HepG2 (cell line): ENCODE results near the gene TSC22D2. TPM values are rescaled to one million over a fixed set of nuclear protein-coding genes. Genes with fewer than 3 reads are reported as not detected.
A peak's percentile ranks its signal among the peaks of the same experiment; 100 is the strongest.

ENCODE experiments used
- ATAC-seq: fragments of 200-7000 bp; cut with Tn5 transposase; 3 replicates; pipeline ENCODE4 v1.9.1; 2020; ENCODE audit warnings: mild to moderate bottlenecking, moderate library complexity
- BruUV-seq: library from RNA; stranded (reverse); fragments of 400-500 nt; replicated peaks from 2 replicates; lab custom pipeline; 2021; lab: Mats Ljungman, UMichigan
- CTCF ChIA-PET: fragments of 300-600 bp; formaldehyde crosslinking; extraction: SDS; loops from one replicate; lab custom pipeline; 2021; ENCODE audit warnings: low total read pairs, inconsistent platforms, low intra/inter-chr PET ratio; lab: Yijun Ruan, JAX
- POLR2A ChIA-PET: fragments of 350-600 bp; sonication (Branson Sonifier 250); formaldehyde crosslinking; loops from one replicate; lab custom pipeline; 2020; ENCODE audit warnings: antibody characterized with exemption, inconsistent platforms; lab: Yijun Ruan, JAX
- DNase-seq: peaks from one replicate; pipeline ENCODE4 v3.0.0-alpha.2; 2015; ENCODE audit warnings: low spot score
- FAIRE-seq: peaks from 3 replicates; lab custom pipeline; 2011; peaks lifted over from hg19 to GRCh38; lab: Jason Lieb, UNC
- H2AFZ ChIP-seq: one replicate; pipeline ENCODE4 v1.6.1; 2011; ENCODE audit warnings: low read length, inconsistent platforms
- H3K27ac ChIP-seq: fragments of 300-600 bp; 3 replicates; pipeline ENCODE4 v1.8.0; 2011; ENCODE audit warnings: mixed run types, mild to moderate bottlenecking, mixed read lengths, low read length, inconsistent platforms; ENCODE audit not compliant: insufficient read depth; ENCODE audit errors: extremely low read length
- H3K27me3 ChIP-seq, 2 experiments: fragments of 200-600 bp in 1 of 2; 2 replicates in 1 of 2; 3 replicates in 1 of 2; pipeline versions ENCODE4 v1.6.0 to v1.8.0; 2011; ENCODE audit warnings: low read length in 2 of 2, mild to moderate bottlenecking in 2 of 2, moderate library complexity in 2 of 2, inconsistent platforms in 1 of 2; ENCODE audit not compliant: insufficient read depth in 2 of 2, control insufficient read depth in 1 of 2
- H3K36me3 ChIP-seq, 2 experiments: fragments of 200-600 bp in 1 of 2; replicated peaks in 1 of 2; 2 replicates in 1 of 2; 3 replicates in 1 of 2; pipeline versions ENCODE4 v1.5.1 to v1.8.0; 2011; ENCODE audit warnings: low read length in 2 of 2, inconsistent platforms in 1 of 2; ENCODE audit not compliant: insufficient read depth in 2 of 2, control insufficient read depth in 1 of 2
- H3K4me1 ChIP-seq: 2 replicates; pipeline ENCODE4 v1.5.1; 2012; ENCODE audit warnings: low read length, inconsistent platforms; ENCODE audit not compliant: insufficient read depth
- H3K4me2 ChIP-seq: 2 replicates; pipeline ENCODE4 v1.6.0; 2011; ENCODE audit warnings: low read depth, low read length, inconsistent platforms
- H3K4me3 ChIP-seq, 3 experiments: fragments of 200-600 bp in 1 of 3; sonication (generic), shearing (Covaris generic) in 1 of 3; replicated peaks in 1 of 3; 2 replicates each; pipeline ENCODE4 v1.5.1; 2011 to 2016; ENCODE audit warnings: low read length in 3 of 3, inconsistent platforms in 2 of 3, low read depth in 2 of 3, mild to moderate bottlenecking in 2 of 3, control low read depth in 1 of 3, mixed read lengths in 1 of 3; ENCODE audit not compliant: insufficient read depth in 1 of 3
- H3K79me2 ChIP-seq: one replicate; pipeline ENCODE4 v1.6.1; 2011; ENCODE audit warnings: low read length, inconsistent platforms; ENCODE audit not compliant: insufficient read depth
- H3K9ac ChIP-seq: 2 replicates; pipeline ENCODE4 v1.6.0; 2011; ENCODE audit warnings: mild to moderate bottlenecking, low read depth, low read length, inconsistent platforms; ENCODE audit not compliant: insufficient read depth
- H3K9me3 ChIP-seq: 2 replicates; pipeline ENCODE4 v1.5.1; 2012; ENCODE audit warnings: mild to moderate bottlenecking, low read length
- H4K20me1 ChIP-seq: 2 replicates; pipeline ENCODE4 v1.6.0; 2011; ENCODE audit warnings: inconsistent platforms, mild to moderate bottlenecking, low read length, moderate library complexity; ENCODE audit not compliant: insufficient read depth
- ARID3A ChIP-seq: IDR thresholded peaks from 2 replicates; pipeline ENCODE4 v1.6.1; 2012; ENCODE audit warnings: low read depth, low read length, improper control_type of control experiment
- BCL6 ChIP-seq: IDR thresholded peaks from 2 replicates; pipeline ENCODE4 v1.6.1; 2016; ENCODE audit warnings: missing genetic modification reagents, missing compliant biosample characterization
- EP300 ChIP-seq, 3 experiments: sonication (generic) in 1 of 3; formaldehyde crosslinking in 1 of 3; IDR thresholded peaks; 2 replicates each; pipeline versions ENCODE4 v1.5.1 to v1.6.1; 2011 to 2020; ENCODE audit warnings: low read depth in 2 of 3, low read length in 2 of 3, borderline replicate concordance in 1 of 3, improper control_type of control experiment in 1 of 3, mild to moderate bottlenecking in 1 of 3, missing genetic modification reagents in 1 of 3, moderate library complexity in 1 of 3
- ETV5 ChIP-seq: IDR thresholded peaks from 2 replicates; pipeline ENCODE4 v1.6.1; 2018; ENCODE audit warnings: missing biosample characterization, missing genetic modification reagents, inconsistent platforms, borderline replicate concordance
- FOSL2 ChIP-seq: sonication (generic); formaldehyde crosslinking; IDR thresholded peaks from 2 replicates; pipeline ENCODE4 v1.4.0; 2020; ENCODE audit warnings: missing genetic modification reagents
- FOXA1 ChIP-seq, 2 experiments: fragments of 450-650 bp in 1 of 2; sonication (generic) in 1 of 2; formaldehyde crosslinking in 1 of 2; IDR thresholded peaks; 2 replicates each; pipeline versions ENCODE4 v1.4.0 to v1.6.1; 2016 to 2020; ENCODE audit warnings: missing genetic modification reagents in 1 of 2
- FOXA3 ChIP-seq: IDR thresholded peaks from 2 replicates; pipeline ENCODE4 v1.6.1; 2016; ENCODE audit warnings: missing genetic modification reagents, missing compliant biosample characterization
- FOXK1 ChIP-seq: sonication (generic); formaldehyde crosslinking; IDR thresholded peaks from 2 replicates; pipeline ENCODE4 v1.4.0; 2020; ENCODE audit warnings: low read depth, missing genetic modification reagents, borderline replicate concordance
- FOXP1 ChIP-seq, 2 experiments: fragments of 450-650 bp in 1 of 2; IDR thresholded peaks; 2 replicates each; pipeline ENCODE4 v1.6.1; 2017 to 2018; ENCODE audit warnings: antibody characterized with exemption in 1 of 2
- GATAD2A ChIP-seq: IDR thresholded peaks from 2 replicates; pipeline ENCODE4 v1.6.1; 2016
- HIC2 ChIP-seq: sonication (generic); formaldehyde crosslinking; IDR thresholded peaks from 2 replicates; pipeline ENCODE4 v1.9.0; 2022; ENCODE audit warnings: low read depth, missing genetic modification reagents
- HMG20A ChIP-seq: IDR thresholded peaks from 2 replicates; pipeline ENCODE4 v1.6.1; 2016; ENCODE audit warnings: borderline replicate concordance
- JARID2 ChIP-seq: sonication (generic); formaldehyde crosslinking; IDR thresholded peaks from 2 replicates; pipeline ENCODE4 v1.8.1; 2023; ENCODE audit warnings: missing genetic modification reagents, inconsistent platforms; ENCODE audit not compliant: insufficient replicate concordance
- PATZ1 ChIP-seq: sonication (generic); formaldehyde crosslinking; IDR thresholded peaks from 2 replicates; pipeline ENCODE4 v1.4.0; 2020; ENCODE audit warnings: missing genetic modification reagents
- SETDB1 ChIP-seq: sonication (generic); formaldehyde crosslinking; IDR thresholded peaks from 2 replicates; pipeline ENCODE4 v1.5.1; 2020; ENCODE audit warnings: missing genetic modification reagents, mild to moderate bottlenecking, borderline replicate concordance
- TEAD3 ChIP-seq: optimal IDR thresholded peaks from 2 replicates; pipeline ENCODE3; 2016; ENCODE audit warnings: borderline replicate concordance
- ZNF674 ChIP-seq: sonication (generic); formaldehyde crosslinking; IDR thresholded peaks from 2 replicates; pipeline ENCODE4 v1.5.0; 2020; ENCODE audit warnings: low read depth, mild to moderate bottlenecking, missing genetic modification reagents
- ZSCAN30 ChIP-seq: sonication (generic); formaldehyde crosslinking; IDR thresholded peaks from 2 replicates; pipeline ENCODE4 v1.5.0; 2020; ENCODE audit warnings: mild to moderate bottlenecking, missing genetic modification reagents
- WGBS: methylation state at CpG from one replicate; pipeline ENCODE4 v1.1.6; 2017; ENCODE audit warnings: low lambda C conversion rate; 5-methylcytosine and 5-hydroxymethylcytosine counted together
- in situ Hi-C: cut with HindIII; loops from 2 replicates; pipeline ENCODE4 v1.10.0; 2017; ENCODE audit warnings: low pct_unique_long_range_greater_than_20kb; ENCODE audit not compliant: extremely low pct_ligation_motif_present
- intact Hi-C: fragments of 100-400 bp; cut with micrococcal nuclease; formaldehyde crosslinking; loops from one replicate; pipeline ENCODE4 v1.10.0; 2022; ENCODE audit not compliant: unreplicated experiment
- polyA plus RNA-seq, 8 experiments: library from polyadenylated mRNA; depleted of rRNA in 3 of 8; stranded (reverse) in 7 of 8; unstranded in 1 of 8; fragments of >200 nt; fragmentation: Illumina TruSeq in 4 of 8; extraction: Trizol in 4 of 8; gene quantifications; 2 replicates each; pipeline versions ENCODE4 v1.2.1 to v1.2.3, GENCODE V29; 2011 to 2016; ENCODE audit warnings: low read depth in 4 of 8, missing spikeins in 1 of 8, mixed read lengths in 1 of 8; ENCODE audit not compliant: insufficient read depth in 1 of 8
- total RNA-seq, 5 experiments: library from RNA; depleted of rRNA; stranded (reverse); fragments of >200 nt; fragmentation: Illumina TruSeq; extraction: Trizol; gene quantifications; 2 replicates each; pipeline ENCODE4 v1.2.3, GENCODE V29; 2016; ENCODE audit warnings: low read depth in 1 of 5

TSC22D2 gene
- total and polyA plus RNA-seq, 2 of the 13 experiments (the other 11 are each of a cell fraction or from before 2014, with no cell fraction given) = 4.6 to 8.2 TPM

- in situ Hi-C loops = no loop called here
- Histone ChIP-seq H3K4me3 (no peak overlapping the region), H3K79me2 (no peaks in the 10 kb centered on the region), H2AFZ (no peak overlapping the region), H3K27ac (no peak overlapping the region), H3K9ac (no peak overlapping the region), H3K9me3 (no peaks in the 10 kb centered on the region), H3K27me3 (no peaks in the 10 kb centered on the region), H4K20me1 (no peaks in the 10 kb centered on the region), H3K4me2 (no peak overlapping the region), H3K4me1 (peaks cover 32% of the 10 kb centered on the region), H3K36me3 (no peaks in the 10 kb centered on the region)
- BruUV-seq = no TSS peak
- DNase-seq (peak; percentile 79), ATAC-seq (peak; percentile 86), FAIRE-seq (no peak)
- intact Hi-C loops = loop anchor here (2.0 kb wide), 1 partner anchor 36 kb away; the partner anchor contains the start of gene TSC22D2
- POLR2A ChIA-PET = interaction anchor here (1.3 kb wide), 1 partner anchor 36 kb away, joined by 6 read pairs; no protein-coding TSS in a partner anchor
- CTCF ChIA-PET = interaction anchor here (1.5 kb wide), 1 partner anchor 123 kb away, joined by 3 read pairs; no protein-coding TSS in a partner anchor
- WGBS = 4% methylated on average over 1 of the region's 1 CpG
- TF ChIP-seq TEAD3 (CRISPR knock-in tag) (peak; percentile 64), PATZ1 (no peak), ZSCAN30 (CRISPR knock-in tag) (no peak), ZNF674 (CRISPR knock-in tag) (no peak), ETV5 (CRISPR knock-in tag) (peak; percentile 35; the same call in 1 of the 2 replicates), ARID3A (peak; percentile 63; the same call in 1 of the 2 replicates), SETDB1 (CRISPR knock-in tag) (no peak), HIC2 (CRISPR knock-in tag) (peak; percentile 78; the same call in 1 of the 2 replicates), FOSL2 (CRISPR knock-in tag) (0 out of 2 replicates have a peak, but pooled peaks have one; percentile 22), FOXA3 (CRISPR knock-in tag) (peak; percentile 74), HMG20A (CRISPR knock-in tag) (peak; percentile 39; the same call in 1 of the 2 replicates), JARID2 (CRISPR knock-in tag) (no peak), FOXP1 (IDR thresholded peaks at IDR 0.05) (no peak), FOXP1 (CRISPR knock-in tag; IDR thresholded peaks at IDR 0.05) (peak; percentile 28; the same call in 1 of the 2 replicates), GATAD2A (CRISPR knock-in tag) (peak; percentile 35; the same call in 1 of the 2 replicates), FOXK1 (CRISPR knock-in tag) (peak; percentile 25; the same call in 1 of the 2 replicates), EP300 (IDR thresholded peaks at IDR 0.05; ENCODE audit: low read depth in 2 of 2, low read length in 2 of 2) (peak in 1 of 2 experiments; percentile 46; a peak in 1 of 4 replicates), EP300 (CRISPR knock-in tag; IDR thresholded peaks at IDR 0.05; ENCODE audit: borderline replicate concordance) (no peak), BCL6 (CRISPR knock-in tag) (peak; percentile 43; the same call in 1 of the 2 replicates), FOXA1 (IDR thresholded peaks at IDR 0.05) (no peak), FOXA1 (CRISPR knock-in tag; IDR thresholded peaks at IDR 0.05) (peak; percentile 79)
Observed at GRCh38 chr3:150372722-150373121, 35.4 kb upstream of the TSC22D2 start.
